ENCODE measurements around the gene KCNC1. TPM values are rescaled to one million over a fixed set of nuclear protein-coding genes. Genes with fewer than 3 reads are reported as not detected.

KCNC1 gene
- total RNA-seq, 1 experiment from 2014 or later: 0.04 TPM

DNA sequence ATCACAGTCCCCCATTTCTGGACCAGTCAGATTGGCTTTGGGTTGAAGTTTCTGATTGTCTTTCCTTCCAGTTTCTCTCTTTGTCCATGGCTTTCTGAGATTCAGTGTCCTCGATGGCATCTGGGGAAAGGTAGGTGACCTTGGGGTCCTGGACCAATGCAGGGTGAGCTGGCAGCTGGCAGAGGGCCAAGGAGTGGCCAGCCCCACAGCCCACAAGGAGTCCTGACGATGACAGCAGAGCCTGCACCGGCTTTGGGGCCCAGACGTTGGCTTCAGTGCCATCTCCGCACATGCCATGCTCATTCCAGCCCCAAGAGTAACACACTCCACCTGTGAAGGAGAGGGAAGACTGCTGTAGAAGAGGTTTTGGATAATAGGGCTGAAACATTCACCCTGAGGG lies 53.5 kb downstream of the KCNC1 start:
- H3T11ph ChIP-seq (ENCODE audit: low read length): no peak overlapping the region
- no peak overlapping the region for H4K91ac ChIP-seq (ENCODE audit: insufficient read length, low read depth, low read length)
- no peak overlapping the region for H4K5ac ChIP-seq (ENCODE audit: insufficient read length, low read depth, low read length)
- H4K20me1 ChIP-seq (ENCODE audit: control insufficient read depth, insufficient read depth, insufficient read length): no peaks in the 10 kb centered on the region
- Mint-ChIP-seq H3K36me3 (ENCODE audit: insufficient read depth in 1 of 3, low read depth in 3 of 3) (peaks cover 0 to 3% (median 0%) of the 10 kb centered on the region in 3 experiments; a peak in 2 of 7 replicates), H3K4me3 (no peak overlapping the region), H3K9me3 (no peaks in the 10 kb centered on the region), H3K27ac (no peak overlapping the region), H3K4me1 (peaks cover 0 to 3% of the 10 kb centered on the region in 2 experiments; a peak in 1 of 4 replicates), H3K27me3 (ENCODE audit: low read depth) (no peaks in the 10 kb centered on the region)
- H2BK5ac ChIP-seq (ENCODE audit: insufficient read length, low read length): no peak overlapping the region
- TF ChIP-seq CTCF (conservative IDR thresholded peaks at IDR 0.05): no peak
- H3K56ac ChIP-seq (ENCODE audit: insufficient read length, low read depth, low read length): no peak overlapping the region
- no peak overlapping the region for H2BK12ac ChIP-seq (ENCODE audit: insufficient read length, low read depth, low read length)
- no peak overlapping the region for H3K9ac ChIP-seq (ENCODE audit: extremely low read depth, insufficient read length, low read length)
- H3K4me2 ChIP-seq (ENCODE audit: insufficient read depth, insufficient read length, low read length): no peak overlapping the region
- no peak overlapping the region for H2AK5ac ChIP-seq (ENCODE audit: insufficient read length, low read length)
- no CpG with 5 or more reads among the region's 5 CpGs for WGBS (ENCODE audit: extremely low coverage, insufficient read length, low lambda C conversion rate)
- no peak overlapping the region for H4K8ac ChIP-seq (replicated peaks; ENCODE audit: insufficient read length, low read depth, low read length)
- H3K9me3 ChIP-seq (ENCODE audit: control insufficient read depth, low read depth, low read length): no peaks in the 10 kb centered on the region
- H3K4me1 ChIP-seq (ENCODE audit: insufficient read depth, low read length): no peaks in the 10 kb centered on the region
- no peak overlapping the region for H3K14ac ChIP-seq (ENCODE audit: insufficient read depth, low read length)
- no peaks in the 10 kb centered on the region for H3K79me1 ChIP-seq (ENCODE audit: insufficient read depth, low read depth, low read length, poor library complexity, severe bottlenecking)
- no peaks in the 10 kb centered on the region for H3K23me2 ChIP-seq (ENCODE audit: insufficient read length, low read depth, low read length, poor library complexity, severe bottlenecking)
- H2BK15ac ChIP-seq (ENCODE audit: low read depth, low read length): no peak overlapping the region
- H3K23ac ChIP-seq (ENCODE audit: insufficient read length, low read depth, low read length): no peak overlapping the region
- DNase-seq: no peak
- H3K27me3 ChIP-seq (ENCODE audit: insufficient read depth, low read length): no peaks in the 10 kb centered on the region
- H2AFZ ChIP-seq (ENCODE audit: low read length): no peak overlapping the region
- H3K18ac ChIP-seq (ENCODE audit: insufficient read length, low read depth, low read length): no peak overlapping the region
- H3K27ac ChIP-seq (ENCODE audit: insufficient read length, low read depth, low read length): no peak overlapping the region
- H2BK20ac ChIP-seq (ENCODE audit: low read depth, low read length, poor library complexity, severe bottlenecking): no peak overlapping the region
- no peak overlapping the region for H3K4ac ChIP-seq (ENCODE audit: low read depth, low read length)
- H2BK120ac ChIP-seq (ENCODE audit: low read depth, low read length, poor library complexity, severe bottlenecking): no peak overlapping the region
- no peaks in the 10 kb centered on the region for H3K79me2 ChIP-seq (ENCODE audit: insufficient read depth, low read length)
